ENCODE data around the gene FNBP1. TPM values are rescaled to one million over a fixed set of nuclear protein-coding genes. Genes with fewer than 3 reads are reported as not detected.
A peak's percentile ranks its signal among the peaks of the same experiment; 100 is the strongest.

FNBP1 gene
- polyA plus RNA-seq, 3 donors: 37.6 to 60.7 (median 51.4) TPM

- no peaks in the 10 kb centered on the region for H3K27me3 Mint-ChIP-seq (ENCODE audit: low read depth in 3 of 3)
- H3K4me2 ChIP-seq (replicated peaks; ENCODE audit: extremely low read depth, low read length, poor library complexity, severe bottlenecking): no peak overlapping the region
- peaks cover 40 to 63% of the 10 kb centered on the region in 2 donors for H3K36me3 ChIP-seq (replicated peaks in 1 of 2; ENCODE audit: control insufficient read depth in 1 of 2, insufficient read depth in 2 of 2, low read length in 2 of 2)
- DNase-seq: no peak
- H3K36me3 Mint-ChIP-seq: peaks cover 39 to 64% of the 10 kb centered on the region in 2 donors
- no peak overlapping the region for H3K4me3 Mint-ChIP-seq
- H3K9me3 ChIP-seq (replicated peaks in 1 of 2; ENCODE audit: control insufficient read depth in 1 of 2, insufficient read depth in 1 of 2, low read length in 2 of 2): no peaks in the 10 kb centered on the region
- peaks cover 53% of the 10 kb centered on the region for H3K79me2 ChIP-seq (ENCODE audit: insufficient read depth, low read length)
- H2AFZ ChIP-seq (ENCODE audit: insufficient read depth, low read depth, low read length, poor library complexity, severe bottlenecking): no peak overlapping the region
- no peak overlapping the region for H3K27ac Mint-ChIP-seq
- no peaks in the 10 kb centered on the region for H3K27me3 ChIP-seq (ENCODE audit: control insufficient read depth in 2 of 2, insufficient read depth in 2 of 2, low read length in 2 of 2)
- H3K4me3 ChIP-seq (replicated peaks in 1 of 3; ENCODE audit: low read depth in 2 of 3, low read length in 3 of 3): no peak overlapping the region
- peak overlapping the region in 1 of 2 donors; percentile 26 for H3K27ac ChIP-seq (ENCODE audit: low read depth in 1 of 2, low read length in 2 of 2)
- peaks cover 0 to 2% (median 0%) of the 10 kb centered on the region in 7 donors for H3K9me3 Mint-ChIP-seq
- H3K4me1 Mint-ChIP-seq: peaks cover 30% of the 10 kb centered on the region
- H3K9ac ChIP-seq (ENCODE audit: insufficient read depth, low read length, poor library complexity, severe bottlenecking): no peak overlapping the region
- H3K4me1 ChIP-seq (ENCODE audit: control insufficient read depth in 1 of 2, insufficient read depth in 2 of 2, low read length in 2 of 2): peaks cover 20 to 26% of the 10 kb centered on the region in 2 donors
- no peak for TF ChIP-seq CTCF (IDR thresholded peaks at IDR 0.05)
- intact Hi-C loops (cut with micrococcal nuclease): no loop called here
- H4K20me1 ChIP-seq (ENCODE audit: insufficient read depth, low read length): no peaks in the 10 kb centered on the region
- no CpG with 5 or more reads among the region's 9 CpGs for WGBS (ENCODE audit: insufficient coverage)
Observed at GRCh38 chr9:129929496-129930125, 113.4 kb downstream of the FNBP1 start.

- Mint-ChIP-seq H3K9me3 (peaks cover 0 to 2% (median 0%) of the 10 kb centered on the region in 7 donors), H3K27me3 (ENCODE audit: low read depth in 3 of 3) (peaks cover 0 to 2% (median 0%) of the 10 kb centered on the region in 3 donors), H3K4me1 (peaks cover 37% of the 10 kb centered on the region), H3K36me3 (peaks cover 52 to 75% of the 10 kb centered on the region in 2 donors), H3K27ac (peak overlapping the region in 5 of 7 donors; percentile 10 to 85 (median 62)), H3K4me3 (no peak overlapping the region)
- H3K9ac ChIP-seq (ENCODE audit: insufficient read depth, low read length, poor library complexity, severe bottlenecking): no peak overlapping the region
- H3K27ac ChIP-seq (ENCODE audit: low read depth in 1 of 2, low read length in 2 of 2): peak overlapping the region; percentile 4 to 70
- no peak for TF ChIP-seq CTCF (IDR thresholded peaks at IDR 0.05)
- H3K27me3 ChIP-seq (ENCODE audit: control insufficient read depth in 2 of 2, insufficient read depth in 2 of 2, low read length in 2 of 2): no peaks in the 10 kb centered on the region
- H4K20me1 ChIP-seq (ENCODE audit: insufficient read depth, low read length): no peaks in the 10 kb centered on the region
- H3K36me3 ChIP-seq (replicated peaks in 1 of 2; ENCODE audit: control insufficient read depth in 1 of 2, insufficient read depth in 2 of 2, low read length in 2 of 2): peaks cover 55 to 77% of the 10 kb centered on the region in 2 donors
- no peak overlapping the region for H2AFZ ChIP-seq (ENCODE audit: insufficient read depth, low read depth, low read length, poor library complexity, severe bottlenecking)
- intact Hi-C loops (cut with micrococcal nuclease): no loop called here
- H3K4me1 ChIP-seq (ENCODE audit: control insufficient read depth in 1 of 2, insufficient read depth in 2 of 2, low read length in 2 of 2): peaks cover 29 to 31% of the 10 kb centered on the region in 2 donors
- no CpG with 5 or more reads among the region's 6 CpGs for WGBS (ENCODE audit: insufficient coverage)
- H3K79me2 ChIP-seq (ENCODE audit: insufficient read depth, low read length): peaks cover 41% of the 10 kb centered on the region
- no peak for DNase-seq
- H3K9me3 ChIP-seq (replicated peaks in 1 of 2; ENCODE audit: control insufficient read depth in 1 of 2, insufficient read depth in 1 of 2, low read length in 2 of 2): no peaks in the 10 kb centered on the region
- H3K4me3 ChIP-seq (replicated peaks in 1 of 3; ENCODE audit: low read depth in 2 of 3, low read length in 3 of 3): no peak overlapping the region
- no peak overlapping the region for H3K4me2 ChIP-seq (replicated peaks; ENCODE audit: extremely low read depth, low read length, poor library complexity, severe bottlenecking)
Observed at GRCh38 chr9:129923589-129923988, 119.4 kb downstream of the FNBP1 start.
